ENCODE measurements around the gene CUL5. TPM values are rescaled to one million over a fixed set of nuclear protein-coding genes. Genes with fewer than 3 reads are reported as not detected.
"Not testable (repeated sequence)": the region's sequence is repeated elsewhere in the genome, so short reads cannot be mapped to it uniquely, and the experiment has no call there.

CUL5 gene
- total and polyA plus RNA-seq, 9 donors: 8.3 to 34.4 (median 30.9) TPM

DNA sequence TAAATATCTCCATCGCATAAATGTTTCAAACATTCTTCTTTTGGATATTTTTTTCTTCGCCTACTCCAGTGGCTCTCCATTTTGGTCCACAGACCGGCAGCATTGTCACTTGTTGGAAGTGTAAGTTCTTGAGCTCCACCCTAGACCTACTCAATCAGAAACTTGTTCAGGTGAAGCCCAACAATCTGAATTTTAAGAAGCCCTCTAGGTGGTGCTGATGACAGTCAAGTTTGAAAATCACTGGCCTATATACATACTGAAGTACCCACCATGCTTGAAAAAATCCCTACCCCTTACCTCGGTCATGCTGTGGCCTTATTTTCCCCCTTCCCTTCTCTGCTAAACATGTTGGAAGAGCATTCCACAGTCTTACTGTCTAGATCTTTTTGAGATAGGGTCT, 102.4 kb downstream of the CUL5 start:
- Histone ChIP-seq H3K9me3 (no peaks in the 10 kb centered on the region), H3K27ac (no peak overlapping the region), H3K4me1 (ENCODE audit: insufficient read depth) (peaks cover under 1% of the 10 kb centered on the region), H3K27me3 (no peaks in the 10 kb centered on the region), H3K36me3 (no peaks in the 10 kb centered on the region), H3K4me3 (no peak overlapping the region)
- intact Hi-C loops (cut with DNase I): loop anchor here in 1 of 4 donors (10.0 kb wide), 1 partner anchor 554 kb away; the partner anchor contains the start of gene DDX10
- 86 to 91% (median 88%) methylated on average over 4 of the region's 4 CpGs for WGBS, 3 donors
- TF ChIP-seq POLR2A (IDR thresholded peaks at IDR 0.05): no peak
- TF ChIP-seq EP300 (IDR thresholded peaks at IDR 0.05): no peak
- no peak for TF ChIP-seq CTCF (IDR thresholded peaks at IDR 0.05)
- no peak for DNase-seq

DNA sequence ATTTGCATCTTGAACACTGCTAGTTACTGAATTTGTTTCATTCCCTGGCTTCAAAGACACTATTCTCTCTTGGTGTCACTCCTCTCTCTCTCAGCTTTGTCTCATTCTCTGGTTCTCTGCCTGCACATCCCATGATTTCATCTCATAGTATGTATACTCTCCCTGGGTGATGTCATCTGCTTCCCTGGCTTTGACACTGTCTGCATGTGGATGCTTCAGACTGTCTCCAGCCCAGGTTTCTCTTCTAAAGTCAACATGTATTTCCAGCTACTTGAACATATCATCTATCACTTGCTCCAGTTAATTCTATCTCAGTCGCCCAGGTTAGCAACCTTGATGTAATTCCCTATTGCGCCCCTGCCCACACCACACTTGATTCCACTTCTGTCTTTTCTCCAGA, 103.4 kb downstream of the CUL5 start:
- H3K9me3 ChIP-seq: no peaks in the 10 kb centered on the region
- no peak overlapping the region for H3K27ac ChIP-seq
- intact Hi-C loops (cut with DNase I): loop anchor here in 1 of 4 donors (10.0 kb wide), 1 partner anchor 553 kb away; the partner anchor contains the start of gene DDX10
- no peaks in the 10 kb centered on the region for H3K27me3 ChIP-seq
- peaks cover 2% of the 10 kb centered on the region for H3K4me1 ChIP-seq (ENCODE audit: insufficient read depth)
- TF ChIP-seq POLR2A (IDR thresholded peaks at IDR 0.05): no peak
- 92 to 98% (median 95%) methylated on average over 2 of the region's 2 CpGs for WGBS, 3 donors
- H3K4me3 ChIP-seq: no peak overlapping the region
- no peaks in the 10 kb centered on the region for H3K36me3 ChIP-seq
- no peak for DNase-seq

DNA sequence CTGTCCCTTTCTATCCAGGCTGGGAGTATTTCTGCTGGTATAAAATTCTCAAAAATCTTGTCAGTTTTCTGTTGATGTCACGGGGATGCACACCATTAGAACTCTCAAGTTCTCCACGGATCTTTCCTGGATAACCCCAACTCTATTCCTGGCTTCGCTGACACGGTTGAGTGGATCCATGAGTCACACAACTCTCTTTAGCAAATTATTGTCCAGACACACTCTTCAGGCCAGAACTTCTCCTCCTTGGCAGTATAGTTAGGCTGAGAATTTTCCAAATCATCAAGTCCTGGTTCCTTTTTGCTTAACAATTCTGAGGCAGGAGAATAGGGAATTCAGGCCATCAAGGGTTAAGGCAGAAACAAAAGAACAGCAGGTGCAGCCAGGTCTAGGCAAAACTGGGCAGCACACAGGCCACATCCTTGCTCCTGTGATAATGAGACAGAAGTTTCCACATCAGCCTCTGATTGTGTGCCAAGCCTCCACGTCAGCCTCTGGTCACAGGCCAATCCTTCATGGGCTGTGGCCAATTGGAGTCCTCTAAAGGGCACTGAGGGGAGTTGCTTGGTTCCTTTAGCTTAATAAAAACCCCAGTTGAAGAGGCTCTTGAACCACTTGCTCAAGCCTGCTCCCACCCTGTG, 106.9 kb downstream of the CUL5 start:
- peak overlapping the region; percentile 29 to 43 for H3K27ac ChIP-seq
- TF ChIP-seq EP300 (IDR thresholded peaks at IDR 0.05): no peak
- no peak for TF ChIP-seq CTCF (IDR thresholded peaks at IDR 0.05)
- TF ChIP-seq POLR2A (IDR thresholded peaks at IDR 0.05): no peak
- peaks cover 2% of the 10 kb centered on the region for H3K4me1 ChIP-seq (ENCODE audit: insufficient read depth)
- DNase-seq: peak; percentile 89 to 96 (median 93)
- H3K27me3 ChIP-seq: no peaks in the 10 kb centered on the region
- no peak overlapping the region for H3K4me3 ChIP-seq
- no peaks in the 10 kb centered on the region for H3K36me3 ChIP-seq
- H3K9me3 ChIP-seq: no peaks in the 10 kb centered on the region
- WGBS, 3 donors: 30 to 36% (median 31%) methylated on average over 5 of the region's 5 CpGs
- intact Hi-C loops (cut with DNase I): loop anchor here in 2 of 4 donors (5.0 to 10.0 kb wide), 2 partner anchors 537 to 549 kb away; partner anchors contain the start of gene DDX10 (in 1 of the 2)

GRCh38 chr11:108117746-108118371, 109.2 kb downstream of the CUL5 start:
- Histone ChIP-seq H3K27me3 (no peaks in the 10 kb centered on the region), H3K4me1 (ENCODE audit: insufficient read depth) (peaks cover 5% of the 10 kb centered on the region), H3K4me3 (no peak overlapping the region), H3K9me3 (no peaks in the 10 kb centered on the region), H3K36me3 (no peaks in the 10 kb centered on the region), H3K27ac (no peak overlapping the region)
- DNase-seq: no peak
- TF ChIP-seq EP300 (IDR thresholded peaks at IDR 0.05) (no peak), CTCF (IDR thresholded peaks at IDR 0.05) (peak in 1 of 3 donors; percentile 23)
- intact Hi-C loops (cut with DNase I): loop anchor here in 2 of 4 donors (5.0 to 10.0 kb wide), 2 partner anchors 534 to 547 kb away; partner anchors contain the start of gene DDX10 (in 1 of the 2)

GRCh38 chr11:108120936-108121273, 112.2 kb downstream of the CUL5 start:
- not testable (repeated sequence) for DNase-seq

More at GRCh38 chr11:108120936-108121273, 112.2 kb downstream of the CUL5 start:
- Histone ChIP-seq H3K27ac (peak overlapping the region; percentile 69 to 94), H3K4me3 (peak overlapping the region; percentile 85)
- intact Hi-C loops (cut with DNase I): loop anchor here in 2 of 4 donors (5.0 to 10.0 kb wide), 2 partner anchors 101 to 104 kb away; partner anchors contain the start of genes ATM (in 2 of the 2) and NPAT (in 2 of the 2)
- 64 to 67% (median 65%) methylated on average over 7 of the region's 7 CpGs for WGBS, 3 donors
- H3K36me3 ChIP-seq; H3K9me3 ChIP-seq; H3K4me1 ChIP-seq (ENCODE audit: insufficient read depth); H3K27me3 ChIP-seq: not testable (repeated sequence)

All from ovary (tissue), 9 donors.